GM12874 (cell line): ENCODE data around the gene GPR149.

Source experiments
- CTCF ChIP-seq: IDR thresholded peaks from 2 replicates; pipeline ENCODE4 v1.5.1; 2011; ENCODE audit warnings: low read depth, mild to moderate bottlenecking, control low read depth, low read length, moderate library complexity; ENCODE audit not compliant: insufficient read depth

The GPR149 gene

GRCh38 chr3:154430014-154430413 lies at the start of gene GPR149:
Gene GPR149 (minus strand): TSS chr3:154430190. CDS start chr3:154429615, 575 bp downstream.
- no peak for TF ChIP-seq CTCF

- no peak for TF ChIP-seq CTCF
These were observed 43.8 kb upstream of the GPR149 start for GRCh38 chr3:154473769-154474168.

- no peak for TF ChIP-seq CTCF
These were observed 39.6 kb upstream of the GPR149 start for GRCh38 chr3:154469585-154469984.

GRCh38 chr3:154464440-154465190 lies 34.6 kb upstream of the GPR149 start:
- no peak for TF ChIP-seq CTCF

- no peak for TF ChIP-seq CTCF
These were observed 28.6 kb upstream of the GPR149 start for GRCh38 chr3:154458560-154458959.

GRCh38 chr3:154431043-154431442 lies 1.1 kb upstream of the GPR149 start:
- TF ChIP-seq CTCF: no peak

GRCh38 chr3:154428286-154429206 lies 1.4 kb downstream of the GPR149 start:
- no peak for TF ChIP-seq CTCF
